Activated T-cell treated with anti-CD3 and anti-CD28 coated beads, Interleukin-2, amount 50 U/mL, for 72 hours (primary cell): Measurements from ENCODE around the gene GAREM1. TPM values are rescaled to one million over a fixed set of nuclear protein-coding genes. Genes with fewer than 3 reads are reported as not detected.
"Not testable (repeated sequence)": the region's sequence is repeated elsewhere in the genome, so short reads cannot be mapped to it uniquely, and the experiment has no call there.

Experiments
- ATAC-seq, 2 donors: fragments of 150-1000 bp; cut with Tn5 transposase; replicated peaks in 1 of 2; 2 replicates each; pipeline ENCODE4 v1.10.0; 2021; ENCODE audit warnings: moderate library complexity in 2 of 2, mild to moderate bottlenecking in 1 of 2
- DNase-seq, 2 donors: peaks; one replicate each; pipeline ENCODE4 v3.0.0; 2021 to 2022; ENCODE audit warnings: mixed read lengths in 1 of 2
- H3K27ac Mint-ChIP-seq: one replicate; pipeline ENCODE4 v1.8.0; 2022; ENCODE audit warnings: mild to moderate bottlenecking, moderate library complexity, mixed read lengths
- H3K27me3 Mint-ChIP-seq: one replicate; pipeline ENCODE4 v1.8.0; 2022; ENCODE audit warnings: low read depth, mixed read lengths
- H3K36me3 Mint-ChIP-seq, 2 donors: one replicate each; pipeline ENCODE4 v1.8.0; 2022; ENCODE audit warnings: mixed read lengths in 2 of 2, mild to moderate bottlenecking in 1 of 2; ENCODE audit not compliant: insufficient read depth in 2 of 2
- H3K4me1 Mint-ChIP-seq: one replicate; pipeline ENCODE4 v1.8.0; 2022; ENCODE audit warnings: low read depth, mixed read lengths
- H3K4me3 Mint-ChIP-seq, 2 donors: one replicate each; pipeline ENCODE4 v1.8.0; 2022; ENCODE audit warnings: mild to moderate bottlenecking in 2 of 2, mixed read lengths in 2 of 2, moderate library complexity in 2 of 2
- H3K9me3 Mint-ChIP-seq, 2 donors: one replicate each; pipeline ENCODE4 v1.8.0; 2022; ENCODE audit warnings: mixed read lengths in 2 of 2
- total RNA-seq, 2 donors: library from RNA; stranded (reverse); gene quantifications; one replicate each; pipeline ENCODE4 v1.2.3, GENCODE V29; 2022

GAREM1 gene
- total RNA-seq, 2 donors from 2014 or later, result 0.19 to 0.39 TPM

GRCh38 chr18:32346671-32347070 is 124.0 kb downstream of the GAREM1 start:
- Mint-ChIP-seq H3K4me3 (no peak overlapping the region), H3K4me1 (no peaks in the 10 kb centered on the region), H3K36me3 (no peaks in the 10 kb centered on the region), H3K9me3 (no peaks in the 10 kb centered on the region), H3K27ac (no peak overlapping the region), H3K27me3 (peaks cover 6% of the 10 kb centered on the region)
- DNase-seq, result no peak
- no peak for ATAC-seq

- DNase-seq (no peak), ATAC-seq (no peak)
- Mint-ChIP-seq H3K4me1 (no peaks in the 10 kb centered on the region), H3K9me3 (no peaks in the 10 kb centered on the region), H3K27ac (no peak overlapping the region), H3K36me3 (no peaks in the 10 kb centered on the region), H3K27me3 (peaks cover 6% of the 10 kb centered on the region), H3K4me3 (no peak overlapping the region)
Measured at GRCh38 chr18:32343634-32344033, 127.0 kb downstream of the GAREM1 start.

GRCh38 chr18:32341112-32341511 is 129.6 kb downstream of the GAREM1 start:
- not testable (repeated sequence) for H3K4me3 Mint-ChIP-seq, H3K27ac Mint-ChIP-seq, H3K9me3 Mint-ChIP-seq

GRCh38 chr18:32339045-32339444 is 131.6 kb downstream of the GAREM1 start:
- Mint-ChIP-seq H3K4me3 (no peak overlapping the region), H3K4me1 (no peaks in the 10 kb centered on the region), H3K9me3 (no peaks in the 10 kb centered on the region), H3K36me3 (no peaks in the 10 kb centered on the region), H3K27me3 (peaks cover 4% of the 10 kb centered on the region), H3K27ac (no peak overlapping the region)
- ATAC-seq (no peak), DNase-seq (no peak)

More at GRCh38 chr18:32341112-32341511, 129.6 kb downstream of the GAREM1 start:
- H3K36me3 Mint-ChIP-seq, H3K4me1 Mint-ChIP-seq, H3K27me3 Mint-ChIP-seq, ATAC-seq, DNase-seq: not testable (repeated sequence)

GRCh38 chr18:32337821-32338220 is 132.9 kb downstream of the GAREM1 start:
- H3K4me3 Mint-ChIP-seq, result no peak overlapping the region
- no peaks in the 10 kb centered on the region for H3K9me3 Mint-ChIP-seq
- no peak for ATAC-seq
- H3K27me3 Mint-ChIP-seq, result no peaks in the 10 kb centered on the region
- no peak overlapping the region for H3K27ac Mint-ChIP-seq
- no peak for DNase-seq
- H3K36me3 Mint-ChIP-seq, result no peaks in the 10 kb centered on the region
- H3K4me1 Mint-ChIP-seq, result no peaks in the 10 kb centered on the region

- Mint-ChIP-seq H3K27me3 (no peaks in the 10 kb centered on the region), H3K4me1 (no peaks in the 10 kb centered on the region), H3K36me3 (no peaks in the 10 kb centered on the region), H3K27ac (no peak overlapping the region), H3K9me3 (no peaks in the 10 kb centered on the region), H3K4me3 (no peak overlapping the region)
- ATAC-seq (no peak), DNase-seq (no peak)
Measured at GRCh38 chr18:32337347-32337746, 133.3 kb downstream of the GAREM1 start.

GRCh38 chr18:32335228-32335627 is 135.5 kb downstream of the GAREM1 start:
- H3K36me3 Mint-ChIP-seq, result no peaks in the 10 kb centered on the region
- no peak for ATAC-seq

GRCh38 chr18:32333781-32334180 is 136.9 kb downstream of the GAREM1 start:
- no peak overlapping the region for H3K4me3 Mint-ChIP-seq
- H3K36me3 Mint-ChIP-seq, result no peaks in the 10 kb centered on the region
- H3K27ac Mint-ChIP-seq, result no peak overlapping the region
- H3K4me1 Mint-ChIP-seq, result no peaks in the 10 kb centered on the region
- ATAC-seq, result no peak
- DNase-seq, result no peak
- no peaks in the 10 kb centered on the region for H3K9me3 Mint-ChIP-seq
- H3K27me3 Mint-ChIP-seq, result no peaks in the 10 kb centered on the region

More at GRCh38 chr18:32335228-32335627, 135.5 kb downstream of the GAREM1 start:
- Mint-ChIP-seq H3K27me3 (no peaks in the 10 kb centered on the region), H3K4me1 (no peaks in the 10 kb centered on the region), H3K9me3 (no peaks in the 10 kb centered on the region), H3K4me3 (no peak overlapping the region), H3K27ac (no peak overlapping the region)
- DNase-seq, result no peak

GRCh38 chr18:32332708-32333107 is 138.0 kb downstream of the GAREM1 start:
- H3K27me3 Mint-ChIP-seq, result no peaks in the 10 kb centered on the region
- H3K4me1 Mint-ChIP-seq, result no peaks in the 10 kb centered on the region
- H3K36me3 Mint-ChIP-seq, result no peaks in the 10 kb centered on the region
- no peak overlapping the region for H3K27ac Mint-ChIP-seq
- DNase-seq (no peak), ATAC-seq (no peak)
- H3K9me3 Mint-ChIP-seq, result no peaks in the 10 kb centered on the region
- no peak overlapping the region for H3K4me3 Mint-ChIP-seq

- Mint-ChIP-seq H3K4me3 (no peak overlapping the region), H3K9me3 (no peaks in the 10 kb centered on the region), H3K27ac (no peak overlapping the region), H3K36me3 (no peaks in the 10 kb centered on the region), H3K27me3 (peaks cover 19% of the 10 kb centered on the region), H3K4me1 (no peaks in the 10 kb centered on the region)
- DNase-seq (no peak), ATAC-seq (no peak)
Measured at GRCh38 chr18:32328974-32329373, 141.7 kb downstream of the GAREM1 start.

- no peaks in the 10 kb centered on the region for H3K4me1 Mint-ChIP-seq
- no peak for DNase-seq
- peaks cover 25% of the 10 kb centered on the region for H3K27me3 Mint-ChIP-seq
- no peak for ATAC-seq
- H3K9me3 Mint-ChIP-seq, result no peaks in the 10 kb centered on the region
- no peaks in the 10 kb centered on the region for H3K36me3 Mint-ChIP-seq
- no peak overlapping the region for H3K27ac Mint-ChIP-seq
- H3K4me3 Mint-ChIP-seq, result no peak overlapping the region
Measured at GRCh38 chr18:32328379-32328778, 142.3 kb downstream of the GAREM1 start.

- ATAC-seq, result no peak
- H3K9me3 Mint-ChIP-seq, result no peaks in the 10 kb centered on the region
Measured at GRCh38 chr18:32326450-32327308, 144.0 kb downstream of the GAREM1 start.

GRCh38 chr18:32324181-32324580 is 146.5 kb downstream of the GAREM1 start:
- no peak for ATAC-seq
- H3K36me3 Mint-ChIP-seq, result no peaks in the 10 kb centered on the region
- peaks cover 38% of the 10 kb centered on the region for H3K27me3 Mint-ChIP-seq
- no peaks in the 10 kb centered on the region for H3K4me1 Mint-ChIP-seq
- no peak for DNase-seq
- H3K9me3 Mint-ChIP-seq, result no peaks in the 10 kb centered on the region
- no peak overlapping the region for H3K4me3 Mint-ChIP-seq
- H3K27ac Mint-ChIP-seq, result no peak overlapping the region

More at GRCh38 chr18:32326450-32327308, 144.0 kb downstream of the GAREM1 start:
- Mint-ChIP-seq H3K27me3 (peaks cover 27% of the 10 kb centered on the region), H3K4me1 (no peaks in the 10 kb centered on the region), H3K4me3 (no peak overlapping the region), H3K27ac (no peak overlapping the region), H3K36me3 (no peaks in the 10 kb centered on the region)
- no peak for DNase-seq

- H3K4me1 Mint-ChIP-seq, result no peaks in the 10 kb centered on the region
- H3K36me3 Mint-ChIP-seq, result no peaks in the 10 kb centered on the region
- ATAC-seq (no peak), DNase-seq (no peak)
- peaks cover 36% of the 10 kb centered on the region for H3K27me3 Mint-ChIP-seq
- no peak overlapping the region for H3K4me3 Mint-ChIP-seq
- no peak overlapping the region for H3K27ac Mint-ChIP-seq
- H3K9me3 Mint-ChIP-seq, result no peaks in the 10 kb centered on the region
Measured at GRCh38 chr18:32321826-32322225, 148.9 kb downstream of the GAREM1 start.
